ENCODE data around the gene STXBP6.

Gene STXBP6

DNA sequence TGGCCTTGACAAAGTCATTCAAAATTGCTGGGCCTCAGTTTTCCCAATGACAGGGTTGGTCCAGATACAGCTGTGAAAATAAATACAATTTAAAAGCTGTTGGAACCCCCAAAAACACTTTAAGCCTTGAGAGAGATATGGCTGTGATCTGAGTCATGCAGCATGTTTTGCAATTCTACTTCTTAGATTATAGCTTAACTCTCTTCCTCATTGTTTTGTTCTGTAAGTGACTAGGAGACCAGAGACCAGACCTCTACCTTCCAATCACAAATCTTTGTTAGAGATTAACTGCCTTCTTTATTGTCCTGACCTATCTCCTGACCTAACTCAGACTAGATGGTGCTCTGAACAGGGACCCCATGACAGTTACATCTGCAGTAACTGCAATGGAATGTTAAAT is 198.1 kb downstream of the STXBP6 start:
- no peak for DNase-seq (ENCODE audit: low read depth in 1 of 2, low spot score in 1 of 2)
- no peak for TF ChIP-seq JUND (IDR thresholded peaks at IDR 0.05; ENCODE audit: low read depth)
- in situ Hi-C loops (cut with HindIII; ENCODE audit: low pct_unique_long_range_greater_than_20kb, low sequenced_read_pairs) = no loop called here

DNA sequence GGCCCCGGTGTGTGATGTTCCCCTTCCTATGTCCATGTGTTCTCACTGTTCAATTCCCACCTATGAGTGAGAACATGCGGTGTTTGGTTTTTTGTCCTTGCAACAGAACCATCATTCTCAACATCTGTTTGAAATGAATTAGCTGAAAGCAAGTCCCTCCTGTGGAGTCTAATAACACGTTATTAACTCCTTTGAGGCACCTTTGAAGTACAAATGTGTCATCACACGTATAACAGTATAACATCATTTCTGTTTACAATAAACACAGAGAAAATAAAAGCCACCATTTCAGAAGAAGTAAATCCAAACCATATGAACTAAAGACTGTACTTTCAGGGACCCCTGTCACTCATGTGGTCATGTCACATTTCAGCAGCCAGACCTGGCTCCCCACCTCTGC is 198.5 kb downstream of the STXBP6 start:
- no peak for TF ChIP-seq JUND (IDR thresholded peaks at IDR 0.05; ENCODE audit: low read depth)
- in situ Hi-C loops (cut with HindIII; ENCODE audit: low pct_unique_long_range_greater_than_20kb, low sequenced_read_pairs) = no loop called here
- no peak for DNase-seq (ENCODE audit: low read depth in 1 of 2, low spot score in 1 of 2)

DNA sequence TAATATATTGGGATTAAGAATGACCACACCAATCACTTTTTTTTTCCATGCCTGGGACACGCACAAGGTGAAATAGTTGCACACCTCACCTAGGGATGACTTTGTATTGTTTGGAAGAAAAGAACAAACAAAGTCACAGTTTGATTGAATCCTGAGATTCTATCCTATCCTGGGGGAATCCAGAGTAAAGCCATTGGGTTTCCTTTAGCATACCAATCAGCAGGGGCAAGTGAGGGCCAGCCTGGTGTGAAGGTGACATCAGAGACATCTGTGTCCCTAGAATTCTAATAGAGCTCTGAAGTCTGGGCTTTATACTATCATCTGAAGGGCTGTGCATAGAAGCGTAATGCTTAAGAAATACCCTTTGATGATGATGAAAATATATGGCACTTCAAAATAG is 199.9 kb downstream of the STXBP6 start:
- in situ Hi-C loops (cut with HindIII; ENCODE audit: low pct_unique_long_range_greater_than_20kb, low sequenced_read_pairs) = no loop called here
- DNase-seq (ENCODE audit: low read depth in 1 of 2, low spot score in 1 of 2) = no peak
- TF ChIP-seq JUND (IDR thresholded peaks at IDR 0.05; ENCODE audit: low read depth) = no peak

DNA sequence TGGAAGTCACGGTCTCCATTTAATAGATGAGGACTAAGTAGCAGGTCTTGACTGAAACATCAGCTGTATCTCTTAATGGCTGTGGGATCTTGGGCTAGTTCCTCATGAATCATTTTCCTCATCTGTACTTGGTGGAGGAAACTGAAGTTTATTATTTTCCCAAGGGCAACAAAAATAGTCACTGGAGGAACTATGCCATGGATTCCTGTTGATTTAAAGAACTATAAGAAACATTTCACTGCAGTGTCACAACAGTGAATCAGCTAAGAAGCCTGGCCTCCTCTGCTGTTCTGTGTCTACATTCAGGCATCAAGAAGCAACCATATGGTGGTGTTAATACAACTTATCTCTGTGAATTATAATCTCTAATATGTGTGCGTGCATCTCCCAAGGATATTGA is 200.5 kb downstream of the STXBP6 start:
- DNase-seq (ENCODE audit: low read depth in 1 of 2, low spot score in 1 of 2) = no peak
- in situ Hi-C loops (cut with HindIII; ENCODE audit: low pct_unique_long_range_greater_than_20kb, low sequenced_read_pairs) = no loop called here
- TF ChIP-seq JUND (IDR thresholded peaks at IDR 0.05; ENCODE audit: low read depth) = no peak

DNA sequence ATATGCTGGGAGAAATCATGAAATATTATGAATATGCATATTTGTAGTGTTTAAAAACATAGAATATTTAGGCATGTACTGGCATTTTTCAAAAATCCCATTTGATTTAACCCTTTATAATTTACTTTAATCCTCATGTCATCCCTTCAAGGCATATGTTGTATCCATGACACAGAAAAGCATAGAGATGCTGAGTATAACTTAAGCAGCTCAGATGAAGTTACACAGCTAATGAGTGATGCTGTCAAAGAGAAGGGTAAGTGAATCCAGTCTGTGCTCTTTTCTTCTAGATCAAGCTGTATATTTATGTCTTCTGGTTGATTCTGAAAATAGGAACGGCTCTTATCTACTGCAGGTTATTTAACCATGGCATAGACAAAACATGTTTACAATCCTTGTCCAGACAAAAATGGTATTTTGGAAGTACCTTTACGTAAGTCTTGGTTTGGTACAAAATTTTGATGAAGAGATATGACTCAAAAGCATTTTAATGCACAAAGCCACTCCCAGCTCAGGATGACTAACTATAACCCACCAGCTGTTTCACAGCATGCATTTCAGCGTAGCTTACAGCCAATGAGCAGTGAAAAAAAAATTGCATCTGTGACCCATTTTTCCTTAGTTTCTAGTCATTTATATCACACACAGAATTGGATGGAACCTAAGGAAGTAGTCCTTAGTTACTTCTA is 201.7 kb downstream of the STXBP6 start:
- TF ChIP-seq JUND (IDR thresholded peaks at IDR 0.05; ENCODE audit: low read depth) = no peak
- in situ Hi-C loops (cut with HindIII; ENCODE audit: low pct_unique_long_range_greater_than_20kb, low sequenced_read_pairs) = no loop called here
- no peak for DNase-seq (ENCODE audit: low read depth in 1 of 2, low spot score in 1 of 2)

DNA sequence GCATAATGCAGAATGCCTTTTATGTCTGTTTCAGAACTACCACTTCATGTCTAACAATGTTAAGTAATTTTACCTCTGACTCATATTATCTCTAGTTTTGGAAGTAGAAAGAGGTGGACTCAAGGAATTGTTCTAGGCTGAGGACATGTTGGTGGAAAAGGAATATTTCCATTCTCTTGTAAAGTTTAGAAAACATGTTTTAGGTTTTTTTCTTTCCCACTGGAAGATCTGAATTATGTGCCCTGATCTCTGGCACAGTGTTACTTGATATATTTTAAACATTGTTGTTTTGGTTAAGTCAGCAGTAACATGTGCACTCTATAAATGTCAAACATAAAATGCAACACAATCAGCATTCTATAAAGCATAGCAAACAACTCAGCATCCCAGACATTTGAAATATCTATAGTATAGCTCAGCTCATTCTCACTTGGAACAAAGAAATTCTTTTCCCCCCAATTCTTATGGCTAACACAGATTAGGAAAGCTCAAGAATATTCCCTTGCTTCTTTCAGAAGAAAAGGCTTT is 202.3 kb downstream of the STXBP6 start:
- in situ Hi-C loops (cut with HindIII; ENCODE audit: low pct_unique_long_range_greater_than_20kb, low sequenced_read_pairs) = no loop called here
- DNase-seq (ENCODE audit: low read depth in 1 of 2, low spot score in 1 of 2) = no peak
- TF ChIP-seq JUND (IDR thresholded peaks at IDR 0.05; ENCODE audit: low read depth) = no peak

DNA sequence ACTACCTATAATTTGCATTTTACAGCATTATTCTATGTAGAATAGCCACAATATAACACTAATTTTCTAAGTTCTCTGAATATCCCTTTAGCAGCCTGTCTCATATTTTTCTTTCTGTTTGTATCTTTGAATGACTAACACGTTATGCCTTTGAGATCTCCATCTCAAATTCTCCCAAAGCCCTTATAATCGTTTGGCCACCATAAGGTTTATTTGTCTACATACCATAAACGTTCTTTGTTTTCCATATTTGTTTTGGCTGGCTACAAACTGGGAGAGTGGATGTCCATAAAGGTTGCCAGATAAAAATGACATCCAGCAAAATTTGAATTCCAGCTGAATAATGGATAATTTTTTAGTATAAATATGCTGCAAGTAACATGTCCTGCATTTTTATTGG is 203.7 kb downstream of the STXBP6 start:
- in situ Hi-C loops (cut with HindIII; ENCODE audit: low pct_unique_long_range_greater_than_20kb, low sequenced_read_pairs) = no loop called here
- no peak for DNase-seq (ENCODE audit: low read depth in 1 of 2, low spot score in 1 of 2)
- TF ChIP-seq JUND (IDR thresholded peaks at IDR 0.05; ENCODE audit: low read depth) = no peak

DNA sequence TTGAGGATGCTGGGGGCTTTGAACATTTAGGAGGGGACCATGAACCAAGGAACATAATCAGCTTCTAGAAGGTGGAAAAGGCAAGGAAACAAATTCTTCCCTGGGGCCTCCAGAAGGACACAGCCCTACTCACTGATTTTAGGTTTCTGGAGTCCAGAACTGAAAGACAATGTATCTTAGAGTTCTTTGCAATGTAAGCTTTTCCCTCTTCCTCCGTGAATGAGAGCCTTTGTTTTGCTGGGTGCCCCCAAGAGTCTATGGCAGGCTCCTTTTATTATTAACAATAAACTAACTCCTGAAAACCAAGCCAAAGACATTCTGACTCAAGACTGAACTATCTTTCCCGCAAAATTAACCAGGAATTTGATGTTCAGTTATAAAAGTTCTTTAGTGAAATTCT is 204.1 kb downstream of the STXBP6 start:
- no peak for TF ChIP-seq JUND (IDR thresholded peaks at IDR 0.05; ENCODE audit: low read depth)
- DNase-seq (ENCODE audit: low read depth in 1 of 2, low spot score in 1 of 2) = no peak
- in situ Hi-C loops (cut with HindIII; ENCODE audit: low pct_unique_long_range_greater_than_20kb, low sequenced_read_pairs) = no loop called here

DNA sequence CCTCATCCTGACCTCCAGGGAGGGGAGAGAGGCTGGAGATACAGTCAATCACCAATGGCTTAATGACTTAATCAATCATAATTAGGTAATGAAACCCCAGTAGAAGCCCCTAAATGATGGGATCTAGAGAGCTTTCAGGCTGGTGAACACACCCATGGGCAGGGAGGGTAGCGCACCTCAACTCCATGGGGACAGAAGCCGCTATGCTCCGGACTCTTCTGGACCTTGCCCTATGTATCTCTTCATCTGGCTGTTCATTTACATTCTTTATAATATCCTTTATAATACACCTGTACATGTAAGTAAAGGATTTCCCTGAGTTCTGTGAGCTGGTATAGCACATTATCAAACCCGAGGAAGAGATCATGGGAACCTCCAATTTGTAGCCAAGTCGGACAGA is 205.9 kb downstream of the STXBP6 start:
- DNase-seq (ENCODE audit: low read depth in 1 of 2, low spot score in 1 of 2) = no peak
- TF ChIP-seq JUND (IDR thresholded peaks at IDR 0.05; ENCODE audit: low read depth) = no peak

DNA sequence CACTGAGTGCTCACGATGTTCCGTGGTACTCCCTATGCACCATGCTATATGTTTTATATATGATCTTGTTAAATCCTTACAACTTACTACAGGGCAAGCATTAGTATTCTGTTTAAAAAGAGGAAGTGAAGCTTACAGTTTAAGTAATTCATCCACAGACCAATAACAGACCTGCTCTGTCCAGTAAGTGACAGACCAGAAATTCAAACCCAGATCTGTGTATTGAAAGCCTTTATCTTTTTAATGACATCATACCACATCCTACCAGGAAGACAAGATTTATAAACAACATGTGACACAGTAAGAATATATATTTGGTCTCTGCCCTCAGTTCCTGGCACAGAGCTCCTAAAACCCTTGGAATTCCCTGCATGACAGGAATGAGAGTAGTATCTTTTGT is 206.5 kb downstream of the STXBP6 start:
- no peak for DNase-seq (ENCODE audit: low read depth in 1 of 2, low spot score in 1 of 2)
- in situ Hi-C loops (cut with HindIII; ENCODE audit: low pct_unique_long_range_greater_than_20kb, low sequenced_read_pairs) = no loop called here
- no peak for TF ChIP-seq JUND (IDR thresholded peaks at IDR 0.05; ENCODE audit: low read depth)

More for the DNA sequence above, 205.9 kb downstream of the STXBP6 start:
- in situ Hi-C loops (cut with HindIII; ENCODE audit: low pct_unique_long_range_greater_than_20kb, low sequenced_read_pairs) = no loop called here

DNA sequence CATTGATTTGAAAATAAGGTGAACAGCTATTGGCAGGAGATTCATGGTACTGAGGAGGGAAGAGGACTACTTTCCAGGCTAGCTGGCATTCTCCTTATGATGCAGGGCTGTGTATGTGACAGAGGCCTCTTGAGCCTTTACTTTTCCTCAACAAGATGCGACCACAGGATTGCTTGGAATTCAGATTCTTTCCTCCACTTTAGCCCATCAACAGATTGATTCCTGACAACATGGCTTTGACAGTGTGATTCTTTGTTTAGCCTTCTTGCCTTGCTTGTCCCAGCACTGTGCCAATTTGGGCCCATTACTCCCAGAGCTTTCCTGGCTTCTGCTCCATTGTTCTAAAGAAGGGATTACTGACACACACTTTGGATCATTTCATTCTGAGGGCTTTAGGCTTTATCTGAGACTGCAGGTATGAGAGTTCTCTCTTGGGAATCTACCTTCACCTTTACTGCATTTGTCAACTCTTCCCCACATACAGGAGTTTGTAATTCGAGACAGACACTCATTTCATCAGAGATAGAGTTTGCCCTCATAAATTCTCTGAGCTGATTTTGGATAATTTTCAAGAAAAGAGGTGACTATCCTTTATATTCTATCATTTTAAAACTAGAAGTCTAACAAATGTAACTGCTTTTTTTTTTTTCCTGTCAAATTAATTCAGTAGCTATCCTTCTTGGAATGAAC is 209.6 kb downstream of the STXBP6 start:
- TF ChIP-seq JUND (IDR thresholded peaks at IDR 0.05; ENCODE audit: low read depth) = no peak
- no peak for DNase-seq (ENCODE audit: low read depth in 1 of 2, low spot score in 1 of 2)
- in situ Hi-C loops (cut with HindIII; ENCODE audit: low pct_unique_long_range_greater_than_20kb, low sequenced_read_pairs) = no loop called here

DNA sequence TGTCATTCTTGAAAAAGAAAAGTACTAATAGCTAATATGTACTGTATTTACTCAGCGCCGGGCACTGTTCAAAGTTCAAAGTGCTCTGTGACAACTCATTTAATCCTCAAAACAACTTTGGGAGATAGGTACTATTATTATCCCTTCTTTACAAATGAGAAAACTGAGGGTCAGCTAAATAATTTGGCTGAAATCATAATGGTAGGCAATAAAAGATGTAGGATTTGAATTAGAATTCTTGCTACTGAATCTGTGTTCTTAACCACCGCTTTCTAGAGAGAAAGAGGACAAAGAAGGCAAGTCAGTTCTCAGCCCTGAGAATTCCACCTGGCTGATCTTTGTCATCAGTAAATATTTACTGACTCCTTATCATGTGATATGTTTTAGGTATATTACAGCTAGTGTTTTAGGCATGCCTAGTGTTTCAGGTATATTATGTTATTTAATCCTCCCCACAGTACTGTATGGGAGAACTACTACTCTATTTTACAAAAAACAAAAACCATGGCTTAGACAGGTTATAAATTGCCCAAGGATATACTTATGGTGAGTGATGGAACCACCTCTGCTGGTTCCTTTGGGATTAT is 210.2 kb downstream of the STXBP6 start:
- in situ Hi-C loops (cut with HindIII; ENCODE audit: low pct_unique_long_range_greater_than_20kb, low sequenced_read_pairs) = no loop called here
- no peak for DNase-seq (ENCODE audit: low read depth in 1 of 2, low spot score in 1 of 2)
- no peak for TF ChIP-seq JUND (IDR thresholded peaks at IDR 0.05; ENCODE audit: low read depth)

DNA sequence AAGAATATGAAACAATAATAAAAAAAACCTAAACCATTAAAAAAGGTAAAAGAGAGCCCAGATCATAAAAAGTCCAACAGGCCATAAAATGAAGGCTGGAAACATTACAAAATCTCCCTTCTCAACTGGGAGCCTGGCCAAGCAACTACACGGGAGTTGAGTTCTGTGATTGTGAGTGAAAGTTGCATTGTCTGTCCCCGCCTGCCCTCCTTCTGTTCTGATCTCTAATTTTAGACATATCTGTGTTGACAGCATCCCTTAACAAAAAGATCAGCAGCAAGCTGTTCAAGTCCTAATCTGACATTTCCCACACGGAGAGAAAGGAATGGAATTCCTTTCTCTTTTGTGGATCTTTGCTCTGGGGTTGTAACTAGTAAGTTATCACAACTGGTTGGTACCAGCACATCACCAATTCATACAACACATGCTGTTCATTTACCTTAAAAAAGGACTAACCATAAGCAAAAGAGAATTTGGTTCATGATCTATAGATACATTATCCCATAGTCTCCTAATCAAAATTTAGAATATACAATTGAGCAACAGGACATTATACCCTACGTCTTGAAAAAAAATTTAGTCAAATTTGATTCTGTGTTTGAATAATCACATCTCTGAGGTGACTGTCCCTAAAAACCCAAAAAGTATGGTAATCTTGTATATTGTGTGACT is 210.9 kb downstream of the STXBP6 start:
- no peak for TF ChIP-seq JUND (IDR thresholded peaks at IDR 0.05; ENCODE audit: low read depth)
- DNase-seq (ENCODE audit: low read depth in 1 of 2, low spot score in 1 of 2) = no peak
- in situ Hi-C loops (cut with HindIII; ENCODE audit: low pct_unique_long_range_greater_than_20kb, low sequenced_read_pairs) = no loop called here
